Caco-2 (cell line): Measurements from ENCODE around the gene VAPA. TPM values are rescaled to one million over a fixed set of nuclear protein-coding genes. Genes with fewer than 3 reads are reported as not detected.
A peak's percentile ranks its signal among the peaks of the same experiment; 100 is the strongest.

Source experiments
- BruUV-seq: library from RNA; stranded (reverse); fragments of 400-500 nt; replicated peaks from 2 replicates; lab custom pipeline; 2021; lab: Mats Ljungman, UMichigan
- CTCF ChIA-PET: fragments of 300-600 bp; sonication (Branson Sonifier 250); formaldehyde crosslinking; loops from one replicate; lab custom pipeline; 2022; ENCODE audit warnings: antibody characterized with exemption; lab: Charles Lee
- POLR2A ChIA-PET: fragments of 300-600 bp; sonication (Branson Sonifier 250); formaldehyde crosslinking; loops from one replicate; lab custom pipeline; 2022; ENCODE audit warnings: antibody characterized with exemption; lab: Charles Lee
- DNase-seq, 2 experiments: peaks; one replicate each; pipeline versions ENCODE4 v3.0.0 to v3.0.0-alpha.2; 2020 to 2022
- H3K27me3 ChIP-seq: replicated peaks from 2 replicates; pipeline ENCODE4 v1.6.0; 2011; ENCODE audit warnings: low read length; ENCODE audit not compliant: control insufficient read depth, insufficient read depth
- H3K36me3 ChIP-seq: 2 replicates; pipeline ENCODE4 v1.5.1; 2011; ENCODE audit warnings: low read length; ENCODE audit not compliant: control insufficient read depth, insufficient read depth
- H3K4me1 ChIP-seq: fragments of 250-450 bp; sonication (Bioruptor Pico); 2 replicates; pipeline ENCODE4 v1.5.1; 2020; ENCODE audit warnings: mild to moderate bottlenecking
- H3K4me3 ChIP-seq: 2 replicates; pipeline ENCODE4 v1.5.1; 2011; ENCODE audit warnings: low read depth, mild to moderate bottlenecking, control low read depth, low read length
- H3K9me3 ChIP-seq: fragments of 250-450 bp; sonication (Bioruptor Pico); 2 replicates; pipeline ENCODE4 v1.5.1; 2020; ENCODE audit warnings: mild to moderate bottlenecking, moderate library complexity
- H3K27ac Mint-ChIP-seq: one replicate; pipeline ENCODE4 v1.8.0; 2022; ENCODE audit warnings: mixed read lengths; ENCODE audit not compliant: unreplicated experiment
- H3K27me3 Mint-ChIP-seq: one replicate; pipeline ENCODE4 v1.8.0; 2022; ENCODE audit warnings: mixed read lengths; ENCODE audit not compliant: insufficient read depth, unreplicated experiment
- H3K36me3 Mint-ChIP-seq: one replicate; pipeline ENCODE4 v1.8.0; 2022; ENCODE audit warnings: mild to moderate bottlenecking, mixed read lengths; ENCODE audit not compliant: insufficient read depth, unreplicated experiment
- H3K4me1 Mint-ChIP-seq: one replicate; pipeline ENCODE4 v1.8.0; 2022; ENCODE audit warnings: low read depth, mixed read lengths; ENCODE audit not compliant: unreplicated experiment
- H3K4me3 Mint-ChIP-seq: one replicate; pipeline ENCODE4 v1.8.0; 2022; ENCODE audit warnings: mild to moderate bottlenecking, moderate library complexity, mixed read lengths; ENCODE audit not compliant: unreplicated experiment
- H3K9me3 Mint-ChIP-seq: one replicate; pipeline ENCODE4 v1.8.0; 2022; ENCODE audit warnings: mixed read lengths; ENCODE audit not compliant: unreplicated experiment
- intact Hi-C: fragments of 100-400 bp; cut with micrococcal nuclease; formaldehyde crosslinking; loops from one replicate; pipeline ENCODE4 v1.10.0; 2022; ENCODE audit not compliant: unreplicated experiment
- total RNA-seq: library from RNA; stranded (reverse); gene quantifications from 2 replicates; pipeline ENCODE4 v1.2.3, GENCODE V29; 2022
- TF ChIP-seq, protein P1 (sequence below), 2 experiments: fragments of 200-600 bp in 1 of 2; IDR thresholded peaks; 1 replicate in 1 of 2; 2 replicates in 1 of 2; pipeline versions ENCODE4 v1.5.1 to v1.8.0; 2011 to 2022; ENCODE audit warnings: antibody characterized with exemption in 1 of 2, control low read depth in 1 of 2, inconsistent platforms in 1 of 2, low read depth in 1 of 2, low read length in 1 of 2, mild to moderate bottlenecking in 1 of 2, moderate library complexity in 1 of 2; ENCODE audit not compliant: insufficient read depth in 1 of 2, severe bottlenecking in 1 of 2, unreplicated experiment in 1 of 2

VAPA gene
- total RNA-seq, 1 experiment from 2014 or later, result 222 TPM

DNA sequence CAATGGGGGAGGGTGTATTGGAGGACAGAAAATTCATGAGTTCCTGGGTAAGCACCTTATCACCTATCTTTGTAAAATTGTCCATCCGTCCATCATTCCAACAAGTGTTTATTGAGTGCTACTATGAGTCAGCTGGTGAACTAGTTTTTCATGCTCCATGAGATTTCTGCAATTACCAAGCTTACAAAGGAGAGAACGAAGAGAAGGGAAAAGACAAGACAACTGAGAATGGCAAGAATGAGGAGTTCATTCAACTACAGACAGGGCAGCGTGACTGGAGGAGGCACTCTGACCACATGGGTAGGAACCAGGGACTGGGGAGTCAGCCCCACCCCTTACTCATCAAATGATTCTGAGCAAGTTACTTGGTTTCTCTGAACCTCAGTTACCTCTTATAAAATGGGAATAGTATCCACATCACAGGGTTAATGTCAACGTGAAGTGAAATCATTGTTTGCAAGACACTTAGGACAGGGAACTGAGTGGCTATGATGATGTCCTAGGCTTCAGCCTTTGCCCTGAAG lies 46.7 kb upstream of the VAPA start:
- H3K27me3 ChIP-seq, result no peaks in the 10 kb centered on the region
- Mint-ChIP-seq H3K4me3 (no peak overlapping the region), H3K27me3 (no peaks in the 10 kb centered on the region), H3K4me1 (peaks cover 32% of the 10 kb centered on the region), H3K36me3 (peaks cover 17% of the 10 kb centered on the region), H3K9me3 (peaks cover 15% of the 10 kb centered on the region), H3K27ac (no peak overlapping the region)
- BruUV-seq, result no TSS peak
- H3K4me1 ChIP-seq, result peaks cover 31% of the 10 kb centered on the region
- H3K9me3 ChIP-seq, result peaks cover 12% of the 10 kb centered on the region
- no peaks in the 10 kb centered on the region for H3K36me3 ChIP-seq
- CTCF ChIA-PET, result no interaction called here
- no peak overlapping the region for H3K4me3 ChIP-seq
- intact Hi-C loops, result no loop called here
- TF ChIP-seq, protein P1, sequence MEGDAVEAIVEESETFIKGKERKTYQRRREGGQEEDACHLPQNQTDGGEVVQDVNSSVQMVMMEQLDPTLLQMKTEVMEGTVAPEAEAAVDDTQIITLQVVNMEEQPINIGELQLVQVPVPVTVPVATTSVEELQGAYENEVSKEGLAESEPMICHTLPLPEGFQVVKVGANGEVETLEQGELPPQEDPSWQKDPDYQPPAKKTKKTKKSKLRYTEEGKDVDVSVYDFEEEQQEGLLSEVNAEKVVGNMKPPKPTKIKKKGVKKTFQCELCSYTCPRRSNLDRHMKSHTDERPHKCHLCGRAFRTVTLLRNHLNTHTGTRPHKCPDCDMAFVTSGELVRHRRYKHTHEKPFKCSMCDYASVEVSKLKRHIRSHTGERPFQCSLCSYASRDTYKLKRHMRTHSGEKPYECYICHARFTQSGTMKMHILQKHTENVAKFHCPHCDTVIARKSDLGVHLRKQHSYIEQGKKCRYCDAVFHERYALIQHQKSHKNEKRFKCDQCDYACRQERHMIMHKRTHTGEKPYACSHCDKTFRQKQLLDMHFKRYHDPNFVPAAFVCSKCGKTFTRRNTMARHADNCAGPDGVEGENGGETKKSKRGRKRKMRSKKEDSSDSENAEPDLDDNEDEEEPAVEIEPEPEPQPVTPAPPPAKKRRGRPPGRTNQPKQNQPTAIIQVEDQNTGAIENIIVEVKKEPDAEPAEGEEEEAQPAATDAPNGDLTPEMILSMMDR (IDR thresholded peaks at IDR 0.05; ENCODE audit: insufficient read depth in 1 of 2, low read depth in 1 of 2, low read length in 1 of 2, severe bottlenecking in 1 of 2, unreplicated experiment in 1 of 2), result no peak
- POLR2A ChIA-PET, result no interaction called here
- no peak for DNase-seq

DNA sequence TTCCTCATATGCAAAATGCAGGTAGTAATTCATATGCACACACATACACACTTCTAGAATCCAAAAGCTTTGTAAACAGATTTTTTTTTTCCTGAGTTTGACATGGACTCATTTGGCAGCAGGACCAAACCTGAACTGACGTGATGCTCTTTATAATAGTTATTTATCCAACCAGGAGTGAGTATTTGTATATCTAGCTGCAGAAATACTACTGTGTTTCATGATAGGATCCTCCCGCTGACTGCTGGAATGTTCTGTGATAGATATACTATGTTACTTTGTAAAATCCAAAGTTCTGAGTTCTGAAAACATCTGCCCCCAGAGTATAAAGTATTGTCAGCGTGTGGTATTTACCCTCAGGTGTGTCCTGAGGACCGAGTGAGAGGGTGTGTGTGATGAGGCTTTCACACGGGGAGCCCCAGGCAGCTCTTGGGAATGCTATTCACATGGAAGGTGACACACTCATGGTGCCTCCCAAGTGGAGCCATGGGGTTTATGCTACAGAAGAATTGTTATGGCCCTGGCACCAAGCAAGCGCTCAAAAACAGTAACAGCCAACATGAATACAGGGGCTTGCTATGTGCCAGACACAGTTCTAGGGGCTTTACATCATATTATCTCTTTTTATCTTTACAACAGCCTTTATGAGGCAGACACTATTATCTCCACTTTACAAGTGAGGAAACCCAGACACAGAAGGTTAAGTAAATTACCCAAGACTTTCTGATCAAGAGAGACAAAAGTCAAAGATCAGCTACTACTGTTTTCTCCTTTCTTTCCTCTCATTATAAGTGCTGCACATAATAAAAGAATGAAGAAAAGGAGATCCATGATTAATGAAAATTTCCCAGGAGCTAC lies 44.7 kb upstream of the VAPA start:
- intact Hi-C loops, result no loop called here
- H3K27me3 Mint-ChIP-seq, result no peaks in the 10 kb centered on the region
- peak overlapping the region; percentile 51 for H3K27ac Mint-ChIP-seq

More for the DNA sequence above, 44.7 kb upstream of the VAPA start:
- Histone ChIP-seq H3K27me3 (no peaks in the 10 kb centered on the region), H3K4me3 (no peak overlapping the region), H3K36me3 (no peaks in the 10 kb centered on the region), H3K4me1 (peaks cover 31% of the 10 kb centered on the region), H3K9me3 (peaks cover 12% of the 10 kb centered on the region)
- H3K4me1 Mint-ChIP-seq, result peaks cover 32% of the 10 kb centered on the region
- peaks cover 12% of the 10 kb centered on the region for H3K36me3 Mint-ChIP-seq
- TF ChIP-seq, protein P1 (IDR thresholded peaks at IDR 0.05; ENCODE audit: insufficient read depth in 1 of 2, low read depth in 1 of 2, low read length in 1 of 2, severe bottlenecking in 1 of 2, unreplicated experiment in 1 of 2), result no peak
- ChIA-PET CTCF (no interaction called here), POLR2A (interaction anchor here (0.6 to 0.8 kb wide), 2 partner anchors 17 to 44 kb away, joined by 3 to 6 read pairs; partner anchors contain the start of gene VAPA)
- peaks cover 15% of the 10 kb centered on the region for H3K9me3 Mint-ChIP-seq
- peak in 1 of 2 experiments; percentile 59 for DNase-seq
- BruUV-seq, result no TSS peak
- peak overlapping the region; percentile 9 for H3K4me3 Mint-ChIP-seq
